Erythroblast (primary cell): ENCODE results near the gene CCDC92.

ENCODE experiments used
- GATA1 ChIP-seq: IDR thresholded peaks from 2 replicates; pipeline ENCODE4 v1.6.1; 2011; ENCODE audit warnings: low read depth, mild to moderate bottlenecking, control low read depth, low read length, moderate library complexity
- POLR2A ChIP-seq: IDR thresholded peaks from 2 replicates; pipeline ENCODE4 v1.6.1; 2011; ENCODE audit warnings: mild to moderate bottlenecking, low read length

DNA sequence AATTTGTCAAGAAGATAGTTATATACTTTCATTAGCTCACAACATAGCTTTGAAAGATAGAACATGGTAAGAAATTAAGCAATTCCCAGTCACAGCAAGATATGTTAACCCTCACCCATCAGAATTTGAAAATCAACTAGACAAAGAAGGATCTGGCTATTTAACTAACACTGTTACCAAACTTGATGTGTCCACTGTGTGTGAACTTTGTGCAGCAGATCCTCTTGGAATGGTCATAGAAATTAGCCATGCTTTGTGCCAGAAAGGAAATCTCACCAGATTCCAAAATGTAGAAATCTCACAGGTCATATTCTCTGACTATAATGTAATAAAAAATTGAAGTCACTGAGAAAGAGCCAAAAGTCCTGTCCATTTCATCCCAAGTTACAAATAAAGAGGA is 46.5 kb upstream of the CCDC92 start:
- TF ChIP-seq POLR2A (no peak), GATA1 (no peak)
